COLO668 (cell line): ENCODE results near the gene TBX1.

Experiments used
- DNase-seq: peaks from one replicate; lab custom pipeline; 2025; ENCODE audit not compliant: unreplicated experiment; lab: John Stamatoyannopoulos, UW

Gene TBX1

GRCh38 chr22:19751497-19752245 is 8.9 kb upstream of the TBX1 start:
- no peak for DNase-seq

DNA sequence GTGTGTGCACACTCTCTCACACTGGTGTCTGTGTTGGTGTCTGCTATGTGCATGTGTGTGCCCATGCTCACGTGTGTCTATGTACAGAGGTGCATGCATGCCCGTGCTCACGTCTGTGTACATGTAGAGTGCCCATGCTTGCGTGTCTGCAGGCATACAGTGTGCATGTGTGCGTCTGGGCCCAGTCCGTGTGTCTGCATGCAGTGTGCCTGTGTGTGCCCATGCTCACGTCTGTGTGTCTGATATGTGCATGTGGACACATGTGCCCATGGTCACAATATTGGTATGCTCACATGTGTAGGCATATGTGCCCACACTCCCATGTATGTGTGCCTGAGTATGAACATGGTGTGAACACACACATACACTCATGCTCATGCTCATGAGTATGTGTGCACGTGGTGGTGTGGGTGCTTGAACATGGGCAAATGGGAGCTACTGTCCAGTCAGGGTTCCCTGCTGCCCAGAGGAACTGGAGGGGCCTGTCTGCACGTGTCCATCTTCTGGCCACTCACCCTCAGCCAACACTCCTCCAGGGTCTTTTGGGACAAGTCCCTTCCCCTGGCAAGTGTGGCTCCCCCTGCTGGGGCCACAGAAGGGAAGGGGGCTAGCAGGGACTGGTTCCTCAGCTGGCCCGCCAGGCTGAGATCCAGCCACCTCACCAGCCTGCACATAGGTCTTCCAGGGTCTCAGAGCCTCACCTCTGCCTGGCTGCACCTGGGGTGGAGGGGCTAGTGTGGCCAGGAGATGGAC is 7.3 kb upstream of the TBX1 start:
- no peak for DNase-seq

- DNase-seq, result no peak
These were observed 6.4 kb upstream of the TBX1 start for GRCh38 chr22:19753996-19754700.

DNA sequence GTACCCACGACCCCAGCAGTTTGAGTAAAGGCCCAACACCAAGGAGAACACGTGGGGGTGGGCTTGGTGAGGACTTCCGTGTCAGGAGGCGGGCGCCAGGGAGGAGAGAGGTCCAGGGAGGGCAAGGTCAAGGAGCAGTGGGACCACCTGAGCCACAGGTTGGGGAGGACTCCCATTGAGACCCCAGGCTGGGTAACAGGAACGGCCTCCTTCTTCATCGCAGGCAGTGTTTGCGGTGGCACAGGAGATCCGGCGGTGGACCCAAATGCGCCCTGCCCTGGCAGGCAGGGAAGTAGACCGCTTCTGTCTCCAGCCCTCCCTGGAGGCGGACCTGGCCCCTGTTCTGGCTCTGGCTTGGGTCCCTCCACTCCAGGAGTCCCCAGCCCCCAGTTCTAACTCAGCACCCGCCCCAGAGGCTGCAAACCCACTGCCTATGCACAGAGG is 5.9 kb upstream of the TBX1 start:
- no peak for DNase-seq

DNA sequence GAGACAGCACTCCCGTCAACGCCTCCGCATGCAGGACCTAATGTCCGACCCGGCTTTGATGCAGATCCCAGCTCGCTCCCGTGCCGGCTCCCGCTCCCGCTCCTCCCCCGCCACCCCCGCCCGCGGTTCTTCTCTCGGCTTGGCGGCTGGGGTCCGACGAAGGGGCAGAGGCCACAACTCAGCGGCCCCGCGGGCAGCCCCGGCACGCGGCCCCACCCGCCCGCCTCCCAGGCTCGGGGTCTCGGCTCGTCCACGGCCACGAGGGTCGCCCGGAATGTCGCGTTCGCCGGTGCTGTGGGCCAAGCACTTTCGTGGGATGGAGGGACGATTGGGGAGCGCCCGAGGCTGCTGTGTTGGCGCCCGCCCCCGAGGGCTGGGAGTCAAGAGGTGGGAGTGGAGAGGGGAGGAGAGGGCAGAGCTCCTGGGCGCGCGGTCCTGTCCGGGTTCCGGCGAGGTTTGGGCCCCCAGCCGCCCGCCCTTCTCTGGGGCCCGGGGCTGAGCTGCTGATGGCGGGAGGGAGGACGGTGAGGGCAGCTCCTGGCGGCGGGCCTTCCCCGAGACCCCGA is 5.3 kb upstream of the TBX1 start:
- no peak for DNase-seq

DNA sequence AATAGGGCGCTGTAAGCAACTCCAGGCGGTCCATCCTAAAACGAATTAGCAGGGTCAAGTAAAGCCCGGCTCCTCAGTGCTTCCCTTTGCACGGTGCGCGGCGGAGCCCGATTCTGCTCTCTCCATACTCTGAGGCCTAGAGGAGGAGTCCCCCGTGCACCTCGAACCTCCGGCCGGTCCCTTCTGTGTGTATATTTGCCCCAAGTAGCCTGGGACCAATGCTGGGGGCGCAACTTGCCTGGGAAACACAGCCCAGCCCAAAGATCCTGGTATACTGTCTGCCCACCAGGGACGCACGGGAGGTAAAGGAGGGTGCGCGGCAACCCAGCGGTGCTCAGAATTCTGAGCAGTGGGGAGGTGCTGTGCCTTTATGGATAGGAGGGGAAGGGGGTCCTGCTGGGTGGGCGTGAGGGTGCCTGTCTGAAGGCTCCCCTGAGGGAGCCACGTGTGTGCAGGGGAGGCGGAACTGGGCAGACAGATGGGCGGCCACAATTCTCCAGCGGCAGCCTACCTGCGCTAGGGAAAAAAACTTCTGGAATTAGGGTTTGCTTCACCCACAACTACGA is 4.8 kb upstream of the TBX1 start:
- DNase-seq, result no peak

DNA sequence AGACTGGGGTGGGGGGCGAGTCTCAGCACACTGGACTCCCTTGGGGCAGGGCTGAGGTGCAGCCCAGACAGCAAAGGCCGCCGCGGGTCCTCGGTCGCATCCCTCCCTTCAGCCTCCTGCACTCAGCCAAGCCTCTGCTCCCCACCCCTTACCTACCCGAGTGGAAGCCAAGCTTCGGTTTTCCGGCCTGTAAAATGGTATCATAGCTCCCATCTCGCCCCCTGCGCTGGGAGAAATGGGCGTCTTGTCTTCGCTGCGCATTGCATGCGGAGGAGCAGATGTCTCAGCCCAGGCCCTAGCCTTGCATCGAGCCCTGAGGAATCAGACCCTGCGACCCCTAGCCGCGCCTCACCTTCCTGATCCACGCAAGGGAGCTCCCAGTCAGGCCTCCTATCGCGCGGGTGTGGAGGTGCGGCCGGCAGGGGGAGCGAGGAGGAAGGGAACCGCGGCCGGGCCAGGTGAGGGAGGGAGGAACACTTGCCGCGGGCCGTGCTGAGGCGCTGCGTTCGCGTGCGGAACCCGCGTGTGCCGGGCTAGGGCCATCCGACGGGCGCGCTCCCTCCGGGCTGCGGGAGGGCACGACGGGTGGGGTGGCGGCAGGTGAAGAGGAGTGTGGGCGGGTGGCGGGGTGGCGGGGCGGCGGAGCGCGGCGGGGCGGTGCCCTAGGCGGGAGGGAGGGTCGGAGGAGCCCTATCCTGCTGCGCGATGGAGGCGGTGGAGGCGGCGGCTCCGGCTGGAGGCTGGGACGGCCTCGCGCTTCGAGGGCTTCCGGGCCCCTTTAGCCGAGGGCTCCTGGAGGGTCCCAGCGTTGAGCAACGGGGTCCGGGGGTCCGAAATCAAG is 4.1 kb upstream of the TBX1 start:
- peak; percentile 76 for DNase-seq

DNA sequence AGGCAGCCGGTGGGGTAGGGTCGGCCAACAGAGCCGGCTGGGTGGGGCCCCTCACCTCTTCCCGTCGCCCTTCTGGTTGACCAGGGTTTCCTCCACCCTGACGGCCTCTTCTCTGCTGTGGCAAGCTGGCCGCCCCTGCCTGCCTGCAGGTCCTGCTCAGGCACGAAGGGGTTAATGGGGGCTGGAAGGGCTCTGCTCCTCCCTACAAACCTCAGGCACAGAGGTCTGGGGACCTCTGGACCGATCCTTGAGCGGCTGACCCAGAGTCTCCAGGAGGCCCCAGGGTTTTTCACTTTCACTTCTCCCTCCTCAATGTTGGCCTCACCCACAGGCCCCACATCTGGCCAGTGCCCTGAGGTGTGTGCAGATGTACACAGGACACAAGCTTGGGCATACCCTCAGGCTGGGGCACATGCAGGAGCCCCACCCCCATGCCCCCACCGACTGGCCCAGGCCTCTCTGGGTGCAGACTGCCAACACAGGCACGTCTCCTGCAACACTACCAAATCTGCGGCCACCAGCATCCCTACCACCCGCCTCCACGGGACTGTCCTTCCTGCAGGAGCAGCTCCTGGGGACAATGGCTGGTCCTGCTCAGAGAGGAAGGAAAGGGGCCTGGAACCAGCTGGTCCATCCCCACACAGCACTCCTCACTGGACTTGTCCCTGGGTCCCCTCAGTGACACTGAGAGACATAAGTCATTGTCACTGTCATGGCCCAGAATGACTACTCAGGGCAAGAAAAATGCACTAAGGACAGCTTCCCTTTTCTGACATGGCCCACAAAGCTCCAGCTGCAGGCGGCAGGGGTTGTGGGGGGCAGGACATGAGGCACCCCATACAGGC is 3.2 kb upstream of the TBX1 start:
- no peak for DNase-seq

DNA sequence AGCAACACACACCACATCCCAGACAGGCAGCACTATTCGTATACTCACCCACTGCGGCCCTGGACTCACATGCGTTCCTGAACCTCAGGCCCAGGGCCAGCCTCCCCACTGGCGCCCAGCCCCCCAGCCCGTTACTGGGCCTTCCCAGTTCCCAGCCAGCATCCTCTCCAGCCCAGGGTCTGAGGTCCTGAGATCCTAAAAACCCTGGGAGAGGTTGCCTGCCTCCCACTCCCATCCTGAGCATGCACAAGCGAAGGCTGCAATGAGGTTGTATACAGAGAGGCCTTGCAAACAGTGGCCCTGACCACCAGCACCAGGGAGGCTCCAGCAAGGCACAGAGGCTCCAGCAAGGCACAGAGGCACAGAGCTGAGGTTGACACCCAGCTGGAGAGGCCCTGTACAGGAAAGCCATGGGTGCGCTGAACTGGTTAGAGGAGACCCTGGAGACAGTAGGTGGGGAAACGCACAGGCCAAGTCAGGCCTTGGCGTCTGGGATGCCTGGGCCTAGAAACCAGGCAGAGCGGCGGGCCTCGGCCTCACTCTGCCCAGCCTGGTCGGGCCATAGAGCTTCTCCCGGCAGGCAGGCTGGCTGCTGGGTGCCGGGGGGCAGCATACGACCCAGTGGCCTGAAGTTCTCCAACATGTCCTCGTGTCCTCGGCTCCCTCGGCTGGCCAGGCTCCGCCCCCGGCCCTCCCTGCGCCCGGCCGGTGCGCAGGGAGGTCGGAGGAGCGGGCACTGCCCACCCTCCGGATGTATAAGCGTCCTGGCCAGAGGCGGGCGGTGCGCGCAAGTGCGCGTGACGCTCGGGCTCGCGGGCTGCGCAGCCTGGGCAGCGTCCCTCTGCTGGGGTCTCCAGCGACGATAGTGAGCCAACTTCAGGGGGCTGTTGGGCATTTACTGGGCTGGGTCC is 2.3 kb upstream of the TBX1 start:
- DNase-seq, result no peak

GRCh38 chr22:19758896-19759426 is 1.6 kb upstream of the TBX1 start:
- DNase-seq, result no peak

GRCh38 chr22:19759427-19760057 is 1.0 kb upstream of the TBX1 start:
- no peak for DNase-seq

DNA sequence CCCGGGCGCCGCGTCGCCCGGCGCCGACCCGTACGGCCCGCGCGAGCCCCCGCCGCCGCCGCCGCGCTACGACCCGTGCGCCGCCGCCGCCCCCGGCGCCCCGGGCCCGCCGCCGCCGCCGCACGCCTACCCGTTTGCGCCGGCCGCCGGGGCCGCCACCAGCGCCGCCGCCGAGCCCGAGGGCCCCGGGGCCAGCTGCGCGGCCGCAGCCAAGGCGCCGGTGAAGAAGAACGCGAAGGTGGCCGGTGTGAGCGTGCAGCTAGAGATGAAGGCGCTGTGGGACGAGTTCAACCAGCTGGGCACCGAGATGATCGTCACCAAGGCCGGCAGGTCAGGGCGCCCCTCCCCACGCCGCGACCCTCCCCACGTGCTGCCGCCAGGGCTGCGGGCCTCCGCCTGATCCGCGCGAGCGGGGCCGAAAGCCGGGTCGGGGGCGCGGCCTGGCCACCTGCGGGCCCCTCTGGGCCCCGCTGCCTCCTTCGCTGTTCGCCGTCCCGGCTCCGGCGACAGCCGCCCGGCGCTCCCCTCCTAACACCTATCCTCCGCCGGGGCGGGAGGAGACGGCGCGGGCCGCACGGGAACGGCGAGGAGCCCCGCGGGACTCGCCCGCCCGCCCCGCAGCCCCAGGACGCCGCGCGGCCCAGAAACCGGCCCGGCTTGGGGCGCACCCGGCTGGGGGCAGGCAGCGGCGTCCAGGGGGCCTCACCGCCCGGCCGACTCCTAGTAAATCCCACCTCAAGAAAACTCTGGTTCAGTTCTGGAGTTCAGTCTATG is 560 bp downstream of the TBX1 start:
- DNase-seq, result peak; percentile 34

DNA sequence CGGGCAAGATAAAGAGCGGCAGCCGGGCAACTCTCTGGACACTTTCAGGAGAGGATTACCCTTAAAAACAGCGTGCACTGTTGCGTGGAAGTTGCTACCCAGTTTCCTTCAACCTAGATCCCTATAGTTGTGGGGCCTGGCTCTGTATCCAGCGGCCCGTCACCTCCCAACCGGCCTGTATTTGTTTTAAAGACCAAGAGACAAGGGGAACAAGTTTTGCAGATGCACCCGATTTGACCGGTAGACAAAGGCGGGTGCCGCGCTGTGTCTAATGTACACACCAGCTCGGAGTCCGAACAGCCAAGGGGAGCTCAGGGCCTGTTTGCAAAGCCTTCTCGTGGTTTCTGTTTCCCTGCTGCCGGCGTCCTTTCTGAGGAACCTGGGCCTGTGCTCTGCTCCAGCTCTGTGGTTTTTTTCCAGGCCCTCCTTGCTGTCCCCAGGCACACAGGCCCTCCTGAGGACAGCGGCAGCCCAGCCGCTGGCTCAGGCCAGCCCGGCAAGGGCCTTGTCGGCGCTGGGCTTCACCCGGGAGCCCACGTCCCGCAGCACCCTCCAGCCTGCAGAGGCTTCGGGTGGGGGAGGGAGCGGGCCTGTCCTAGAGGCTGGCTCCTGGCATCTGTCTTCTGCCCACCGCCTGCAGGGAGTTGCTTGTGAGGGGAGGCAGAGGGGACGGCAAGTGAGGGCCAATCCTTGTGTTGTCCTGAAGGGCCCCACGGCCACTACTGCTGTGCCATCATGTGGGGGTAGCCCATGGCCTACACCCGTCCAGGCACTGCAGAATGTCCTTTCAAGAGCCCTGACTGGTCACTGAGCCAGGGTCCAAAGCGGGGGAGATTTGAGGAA is 1.4 kb downstream of the TBX1 start:
- peak; percentile 21 for DNase-seq

DNA sequence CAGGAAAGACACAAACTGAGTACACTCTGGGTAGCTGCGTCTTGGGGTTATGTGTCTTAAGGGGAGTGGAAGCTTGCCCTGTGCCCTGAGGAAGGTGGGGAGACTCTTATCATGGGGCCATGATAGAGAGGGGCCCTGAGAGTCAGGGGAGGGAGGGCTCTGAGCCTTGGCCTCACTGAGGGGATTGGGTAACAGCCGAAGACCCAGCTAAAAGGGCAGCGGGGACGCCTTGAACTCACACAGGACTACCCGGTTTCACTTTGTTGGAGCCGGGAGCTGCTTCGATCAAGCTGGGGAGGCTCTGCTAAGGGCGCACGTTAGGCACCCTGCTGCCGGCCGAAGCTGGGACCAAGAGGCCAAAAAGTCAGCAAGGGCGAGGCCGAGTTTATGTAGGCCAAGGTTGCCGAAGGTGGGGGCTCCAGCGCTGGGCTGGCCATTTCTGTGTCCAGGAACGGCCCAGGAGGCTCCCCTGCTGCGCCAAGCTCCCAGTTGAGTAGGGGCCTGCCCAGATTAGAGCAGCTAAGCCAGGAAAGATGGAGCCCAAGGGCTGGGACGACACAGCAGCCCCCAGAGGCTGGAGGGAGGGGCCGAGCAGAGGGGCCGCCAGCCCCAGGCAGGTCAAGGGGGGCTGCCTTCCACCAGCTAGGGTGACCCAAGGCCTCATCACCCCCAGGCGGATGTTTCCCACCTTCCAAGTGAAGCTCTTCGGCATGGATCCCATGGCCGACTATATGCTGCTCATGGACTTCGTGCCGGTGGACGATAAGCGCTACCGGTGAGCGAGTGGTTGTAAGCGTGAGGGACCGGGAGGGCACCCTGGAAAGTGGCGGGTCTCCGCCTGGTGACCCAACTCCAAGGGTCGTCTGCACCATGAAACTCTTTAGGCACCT is 2.2 kb downstream of the TBX1 start:
- DNase-seq, result no peak
